PC-3 (cell line): ENCODE results near the gene CCND3. TPM values are rescaled to one million over a fixed set of nuclear protein-coding genes. Genes with fewer than 3 reads are reported as not detected.

Experiments used
- ATAC-seq: fragments of 200-7000 bp; cut with Tn5 transposase; 2 replicates; pipeline ENCODE4 v1.9.1; 2020; ENCODE audit warnings: mild to moderate bottlenecking, moderate library complexity
- BruUV-seq: library from RNA; stranded (reverse); fragments of 400-500 nt; replicated peaks from 2 replicates; lab custom pipeline; 2021; lab: Mats Ljungman, UMichigan
- CTCF ChIA-PET: fragments of 300-600 bp; sonication (Branson Sonifier 250); formaldehyde crosslinking; loops from one replicate; lab custom pipeline; 2022; ENCODE audit warnings: antibody characterized with exemption; lab: Charles Lee
- POLR2A ChIA-PET: fragments of 300-600 bp; sonication (Branson Sonifier 250); formaldehyde crosslinking; loops from one replicate; lab custom pipeline; 2022; ENCODE audit warnings: antibody characterized with exemption; ENCODE audit not compliant: unreplicated experiment; lab: Charles Lee
- DNase-seq: peaks from one replicate; pipeline ENCODE4 v3.0.0-alpha.2; 2015
- H2AFZ ChIP-seq: fragments of 300-600 bp; sonication (generic); 2 replicates; pipeline ENCODE4 v1.6.0; 2016; ENCODE audit warnings: antibody characterized with exemption, low read length
- H3F3A ChIP-seq: fragments of 300-600 bp; sonication (generic); one replicate; pipeline ENCODE4 v1.6.0; 2017; ENCODE audit warnings: antibody characterized with exemption, low read length, control low read depth, mild to moderate bottlenecking; ENCODE audit not compliant: unreplicated experiment
- H3K27ac ChIP-seq: fragments of 300-600 bp; sonication (generic); 2 replicates; pipeline ENCODE4 v1.5.1; 2016; ENCODE audit warnings: mild to moderate bottlenecking, low read length
- H3K27me3 ChIP-seq: fragments of 300-600 bp; sonication (generic); 2 replicates; pipeline ENCODE4 v1.6.1; 2016; ENCODE audit warnings: low read length, mixed read lengths
- H3K36me3 ChIP-seq: fragments of 300-600 bp; sonication (generic); 2 replicates; pipeline ENCODE4 v1.6.1; 2016; ENCODE audit warnings: low read depth, mixed run types, low read length, mixed read lengths
- H3K4me1 ChIP-seq: fragments of 300-600 bp; sonication (generic); 2 replicates; pipeline ENCODE4 v1.5.1; 2016; ENCODE audit warnings: low read length; ENCODE audit not compliant: insufficient read depth
- H3K4me2 ChIP-seq: fragments of 300-600 bp; sonication (generic); 2 replicates; pipeline ENCODE4 v1.6.0; 2016; ENCODE audit warnings: low read length
- H3K4me3 ChIP-seq: fragments of 300-600 bp; sonication (generic); 2 replicates; pipeline ENCODE4 v1.5.1; 2016; ENCODE audit warnings: mild to moderate bottlenecking, low read length, mixed read lengths
- H3K79me2 ChIP-seq: fragments of 300-600 bp; sonication (generic); 2 replicates; pipeline ENCODE4 v1.6.1; 2017; ENCODE audit warnings: low read length, mixed read lengths
- H3K9ac ChIP-seq: fragments of 300-600 bp; sonication (generic); 2 replicates; pipeline ENCODE4 v1.6.0; 2016; ENCODE audit warnings: mild to moderate bottlenecking, low read length
- H3K9me2 ChIP-seq: fragments of 300-600 bp; sonication (generic); replicated peaks from 2 replicates; pipeline ENCODE4 v1.6.1; 2016; ENCODE audit warnings: mixed run types, low read length, mixed read lengths
- H3K9me3 ChIP-seq: fragments of 300-600 bp; sonication (generic); 2 replicates; pipeline ENCODE4 v1.6.1; 2016; ENCODE audit warnings: low read length, mixed read lengths
- H4K20me1 ChIP-seq: fragments of 300-600 bp; sonication (generic); 2 replicates; pipeline ENCODE4 v1.6.1; 2016; ENCODE audit warnings: low read length, mixed read lengths
- EZH2 ChIP-seq: fragments of 300-600 bp; sonication (generic); IDR thresholded peaks from one replicate; pipeline ENCODE4 v1.6.1; 2017; ENCODE audit warnings: antibody characterized with exemption, mild to moderate bottlenecking, low read length; ENCODE audit not compliant: unreplicated experiment
- EZH2phosphoT487 ChIP-seq: fragments of 300-600 bp; sonication (generic); IDR thresholded peaks from 2 replicates; pipeline ENCODE4 v1.6.1; 2018; ENCODE audit warnings: mild to moderate bottlenecking, antibody characterized with exemption, low read length, borderline replicate concordance
- intact Hi-C: fragments of 100-400 bp; cut with micrococcal nuclease; formaldehyde crosslinking; loops from 2 replicates; pipeline ENCODE4 v1.9.0; 2023
- total RNA-seq: library from RNA; depleted of rRNA; stranded (reverse); fragments of >200 nt; gene quantifications from 2 replicates; pipeline ENCODE4 v1.2.3, GENCODE V29; 2014
- TF ChIP-seq, protein P1 (sequence below): fragments of 300-600 bp; sonication (generic); conservative IDR thresholded peaks from 2 replicates; pipeline ENCODE4 v1.5.1; 2017; ENCODE audit warnings: antibody characterized with exemption, low read depth, mild to moderate bottlenecking, low read length

The CCND3 gene
- total RNA-seq, 1 experiment from 2014 or later, result 44.7 TPM

DNA sequence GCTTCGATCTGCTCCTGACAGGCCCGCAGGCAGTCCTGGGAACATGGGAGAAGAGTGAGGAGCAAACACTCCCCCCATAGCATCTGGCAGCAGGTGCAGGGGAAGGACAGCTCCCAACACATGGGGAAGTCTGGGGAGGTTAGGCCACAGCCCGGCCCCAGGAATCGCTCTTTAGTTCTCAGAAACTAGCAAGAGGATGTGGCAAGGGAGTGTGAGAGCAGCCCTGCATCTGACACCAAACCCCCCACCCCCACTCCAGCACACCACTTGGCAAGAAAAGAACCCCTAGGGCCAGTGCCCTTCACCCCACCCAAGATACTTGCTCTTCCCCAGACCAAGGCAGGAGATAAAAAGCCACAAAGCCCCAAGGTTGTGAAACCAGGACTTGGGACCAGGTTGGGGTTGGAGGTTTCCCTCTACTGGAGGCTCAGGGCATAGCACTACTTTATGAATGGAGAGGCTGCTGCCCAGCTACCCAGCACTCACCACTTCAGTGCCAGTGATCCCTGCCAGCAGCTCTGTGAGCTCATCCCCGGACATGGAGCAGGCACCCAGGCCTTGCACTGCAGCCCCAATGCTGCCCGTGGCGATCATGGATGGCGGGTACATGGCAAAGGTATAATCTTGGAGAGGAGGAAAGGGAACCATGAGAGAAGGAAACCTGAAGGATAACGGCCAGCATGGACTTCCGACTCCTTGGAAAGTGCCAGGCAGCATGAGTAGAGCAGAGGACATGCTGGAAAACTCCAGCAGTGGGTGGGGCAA is 5.4 kb downstream of the CCND3 start:
- Histone ChIP-seq H3F3A (no peaks in the 10 kb centered on the region), H3K27me3 (no peaks in the 10 kb centered on the region), H3K27ac (no peak overlapping the region), H3K4me1 (peaks cover 26% of the 10 kb centered on the region), H3K4me2 (no peak overlapping the region), H3K9me2 (no peaks in the 10 kb centered on the region), H3K9ac (no peak overlapping the region), H4K20me1 (0 out of 2 replicates have a peak, but pooled peaks cover 3% of the 10 kb centered on the region), H3K9me3 (no peaks in the 10 kb centered on the region), H3K36me3 (peaks cover 43% of the 10 kb centered on the region), H3K79me2 (peaks cover 34% of the 10 kb centered on the region), H2AFZ (no peak overlapping the region), H3K4me3 (no peak overlapping the region)
- TSS peak; percentile 5 for BruUV-seq
- CTCF ChIA-PET, result interaction anchor here (0.5 to 1.1 kb wide), 10 partner anchors 15 to 157 kb away, joined by 3 to 9 read pairs (median 4); partner anchors contain the start of genes BYSL, FRS3, MED20 and TOMM6
- POLR2A ChIA-PET, result no interaction called here
- DNase-seq, result peak; percentile 91
- TF ChIP-seq EZH2phosphoT487, result no peak
- TF ChIP-seq, protein P1, sequence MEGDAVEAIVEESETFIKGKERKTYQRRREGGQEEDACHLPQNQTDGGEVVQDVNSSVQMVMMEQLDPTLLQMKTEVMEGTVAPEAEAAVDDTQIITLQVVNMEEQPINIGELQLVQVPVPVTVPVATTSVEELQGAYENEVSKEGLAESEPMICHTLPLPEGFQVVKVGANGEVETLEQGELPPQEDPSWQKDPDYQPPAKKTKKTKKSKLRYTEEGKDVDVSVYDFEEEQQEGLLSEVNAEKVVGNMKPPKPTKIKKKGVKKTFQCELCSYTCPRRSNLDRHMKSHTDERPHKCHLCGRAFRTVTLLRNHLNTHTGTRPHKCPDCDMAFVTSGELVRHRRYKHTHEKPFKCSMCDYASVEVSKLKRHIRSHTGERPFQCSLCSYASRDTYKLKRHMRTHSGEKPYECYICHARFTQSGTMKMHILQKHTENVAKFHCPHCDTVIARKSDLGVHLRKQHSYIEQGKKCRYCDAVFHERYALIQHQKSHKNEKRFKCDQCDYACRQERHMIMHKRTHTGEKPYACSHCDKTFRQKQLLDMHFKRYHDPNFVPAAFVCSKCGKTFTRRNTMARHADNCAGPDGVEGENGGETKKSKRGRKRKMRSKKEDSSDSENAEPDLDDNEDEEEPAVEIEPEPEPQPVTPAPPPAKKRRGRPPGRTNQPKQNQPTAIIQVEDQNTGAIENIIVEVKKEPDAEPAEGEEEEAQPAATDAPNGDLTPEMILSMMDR, result peak; percentile 87
- peak; percentile 74 for ATAC-seq
- intact Hi-C loops, result loop anchor here (1.0 to 5.0 kb wide), 4 partner anchors 90 to 149 kb away; partner anchors contain the start of gene TOMM6

DNA sequence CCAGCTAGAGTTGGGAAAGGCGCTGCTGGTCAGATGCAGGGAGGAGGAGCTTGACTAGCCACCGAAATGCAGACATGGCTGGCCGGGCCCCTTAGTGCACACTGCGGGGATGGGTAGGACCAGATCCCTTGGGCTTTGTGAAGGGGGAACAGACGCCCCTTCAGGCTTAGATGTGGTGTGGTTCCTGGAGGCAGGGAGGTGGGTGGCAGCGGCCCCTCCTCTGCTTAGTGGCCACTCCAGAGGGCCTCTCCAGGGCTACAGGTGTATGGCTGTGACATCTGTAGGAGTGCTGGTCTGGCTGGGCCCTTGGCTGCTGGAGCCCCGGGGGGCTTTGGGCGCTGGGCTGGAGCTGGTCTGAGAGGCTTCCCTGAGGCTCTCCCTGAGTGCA is 5.9 kb downstream of the CCND3 start:
- intact Hi-C loops, result loop anchor here (1.0 to 5.0 kb wide), 4 partner anchors 89 to 148 kb away; partner anchors contain the start of gene TOMM6
- H3K9me2 ChIP-seq, result no peaks in the 10 kb centered on the region
- H3K4me1 ChIP-seq, result peaks cover 26% of the 10 kb centered on the region
- no peak for TF ChIP-seq EZH2phosphoT487
- no peak for TF ChIP-seq EZH2
- TF ChIP-seq, protein P1, result no peak
- 0 out of 2 replicates have a peak, but pooled peaks cover 3% of the 10 kb centered on the region for H4K20me1 ChIP-seq
- no peak overlapping the region for H3K4me2 ChIP-seq
- H3K36me3 ChIP-seq, result peaks cover 49% of the 10 kb centered on the region
- no peak overlapping the region for H3K9ac ChIP-seq
- no peak; the same call in 1 of the 2 replicates for ATAC-seq
- H3K27ac ChIP-seq, result no peak overlapping the region
- ChIA-PET CTCF (interaction anchor here (1.1 to 1.8 kb wide), 3 partner anchors 15 to 148 kb away, joined by 5 to 7 read pairs (median 5); partner anchors contain the start of genes BYSL, MED20 and TOMM6), POLR2A (no interaction called here)
- H3K4me3 ChIP-seq, result no peak overlapping the region
- no peaks in the 10 kb centered on the region for H3K9me3 ChIP-seq
- peaks cover 28% of the 10 kb centered on the region for H3K79me2 ChIP-seq
- H3F3A ChIP-seq, result no peaks in the 10 kb centered on the region
- DNase-seq, result no peak
- H2AFZ ChIP-seq, result no peak overlapping the region
- no TSS peak for BruUV-seq
- no peaks in the 10 kb centered on the region for H3K27me3 ChIP-seq
